ENCODE measurements around the gene P2RX2.

P2RX2 gene

DNA sequence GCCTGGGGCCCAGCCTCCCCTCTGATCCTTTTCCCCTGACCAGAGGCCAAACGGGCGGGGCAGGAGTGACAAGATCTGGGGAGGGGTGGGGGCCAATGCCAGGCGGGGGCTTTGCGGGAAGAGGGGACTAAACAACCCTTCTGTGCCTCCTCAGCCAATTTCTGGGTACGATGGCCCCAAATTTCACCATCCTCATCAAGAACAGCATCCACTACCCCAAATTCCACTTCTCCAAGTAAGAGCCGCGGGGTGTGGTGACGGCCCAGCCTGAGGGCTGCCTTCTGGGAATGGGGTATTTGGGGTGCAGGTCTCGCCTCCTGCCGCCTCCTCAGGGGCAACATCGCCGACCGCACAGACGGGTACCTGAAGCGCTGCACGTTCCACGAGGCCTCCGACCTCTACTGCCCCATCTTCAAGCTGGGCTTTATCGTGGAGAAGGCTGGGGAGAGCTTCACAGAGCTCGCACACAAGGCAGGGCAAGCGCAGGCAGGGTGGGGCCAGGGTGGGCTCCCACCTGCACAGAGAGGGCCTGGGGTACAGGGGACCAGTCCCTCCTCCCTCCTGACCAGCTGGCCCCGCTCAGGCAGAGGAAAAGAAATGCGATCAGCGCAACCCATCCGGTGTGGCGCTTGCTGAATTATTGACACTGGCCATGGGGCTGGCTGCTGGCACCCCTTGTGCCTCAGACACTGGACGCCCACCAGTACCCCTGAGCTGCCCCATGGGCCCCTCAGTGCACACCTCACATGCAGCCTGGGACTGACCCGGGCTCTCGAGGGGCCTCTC is 1.7 kb downstream of the P2RX2 start:
- DNase-seq (ENCODE audit: low read depth), result no peak

DNA sequence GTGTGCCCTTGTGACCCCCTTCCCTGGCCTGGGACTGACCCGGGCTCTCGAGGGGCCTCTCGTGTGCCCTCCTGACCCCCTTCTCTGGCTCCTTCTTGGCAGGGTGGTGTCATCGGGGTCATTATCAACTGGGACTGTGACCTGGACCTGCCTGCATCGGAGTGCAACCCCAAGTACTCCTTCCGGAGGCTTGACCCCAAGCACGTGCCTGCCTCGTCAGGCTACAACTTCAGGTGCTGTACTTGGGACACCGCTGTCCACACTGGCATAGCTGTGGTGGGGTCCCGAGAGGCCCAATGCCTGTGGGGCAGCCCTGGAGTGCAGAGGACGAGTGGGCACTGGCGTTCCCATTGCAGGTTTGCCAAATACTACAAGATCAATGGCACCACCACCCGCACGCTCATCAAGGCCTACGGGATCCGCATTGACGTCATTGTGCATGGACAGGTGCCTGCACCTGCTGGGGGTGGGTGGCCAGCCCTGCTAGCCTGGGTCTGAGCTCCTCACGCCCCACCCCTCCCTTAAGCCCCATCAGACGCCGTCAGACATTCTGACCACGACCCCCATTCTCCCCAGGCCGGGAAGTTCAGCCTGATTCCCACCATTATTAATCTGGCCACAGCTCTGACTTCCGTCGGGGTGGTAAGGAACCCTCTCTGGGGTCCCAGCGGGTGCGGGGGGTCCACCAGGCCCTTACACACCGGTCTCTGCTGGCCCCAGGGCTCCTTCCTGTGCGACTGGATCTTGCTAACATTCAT is 2.5 kb downstream of the P2RX2 start:
- DNase-seq (ENCODE audit: low read depth), result no peak

GRCh38 chr12:132621657-132622435 is 3.3 kb downstream of the P2RX2 start:
- DNase-seq (ENCODE audit: low read depth), result no peak

GRCh38 chr12:132622437-132623071 is 4.0 kb downstream of the P2RX2 start:
- no peak for DNase-seq (ENCODE audit: low read depth)

DNA sequence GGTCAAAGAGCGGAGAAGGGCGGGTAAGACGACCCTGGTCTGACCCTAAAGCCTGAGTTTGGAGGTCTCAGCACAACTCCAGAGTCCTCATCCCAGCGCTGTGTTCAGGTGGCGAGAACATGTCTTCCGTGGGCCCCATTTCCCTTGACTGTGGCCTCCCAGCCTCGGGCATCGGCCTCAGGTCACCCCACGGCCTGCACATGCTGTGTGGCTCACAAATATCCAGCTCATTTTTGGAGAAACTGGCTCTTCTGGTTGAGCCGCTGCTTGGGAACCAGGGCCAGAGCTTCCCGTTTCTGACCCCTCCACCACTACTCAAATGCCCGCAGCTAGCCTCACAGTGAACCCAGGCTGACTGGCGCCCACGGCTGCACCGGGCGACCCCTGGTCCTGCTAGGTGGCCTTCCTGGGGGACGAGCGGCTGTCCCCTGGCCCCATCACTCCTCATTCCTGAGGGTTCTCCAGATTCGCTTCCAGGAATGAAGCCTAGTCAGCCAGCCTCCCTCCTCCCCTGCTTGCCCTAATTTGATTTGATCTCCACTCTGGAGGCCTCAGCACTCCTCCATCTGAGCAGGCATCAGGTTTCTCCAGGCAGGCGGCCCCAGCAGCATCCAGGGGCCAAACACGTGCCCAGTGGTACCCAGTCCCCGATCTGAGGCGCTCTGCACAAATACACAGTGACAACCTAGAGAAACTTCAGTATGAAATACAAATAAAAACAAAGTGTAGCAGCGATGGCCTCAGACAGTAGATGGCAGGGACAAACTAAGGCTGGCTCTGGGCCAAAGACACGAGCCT is 4.7 kb downstream of the P2RX2 start:
- DNase-seq (ENCODE audit: low read depth), result no peak

GRCh38 chr12:132624186-132624855 is 5.7 kb downstream of the P2RX2 start:
- DNase-seq (ENCODE audit: low read depth), result no peak

DNA sequence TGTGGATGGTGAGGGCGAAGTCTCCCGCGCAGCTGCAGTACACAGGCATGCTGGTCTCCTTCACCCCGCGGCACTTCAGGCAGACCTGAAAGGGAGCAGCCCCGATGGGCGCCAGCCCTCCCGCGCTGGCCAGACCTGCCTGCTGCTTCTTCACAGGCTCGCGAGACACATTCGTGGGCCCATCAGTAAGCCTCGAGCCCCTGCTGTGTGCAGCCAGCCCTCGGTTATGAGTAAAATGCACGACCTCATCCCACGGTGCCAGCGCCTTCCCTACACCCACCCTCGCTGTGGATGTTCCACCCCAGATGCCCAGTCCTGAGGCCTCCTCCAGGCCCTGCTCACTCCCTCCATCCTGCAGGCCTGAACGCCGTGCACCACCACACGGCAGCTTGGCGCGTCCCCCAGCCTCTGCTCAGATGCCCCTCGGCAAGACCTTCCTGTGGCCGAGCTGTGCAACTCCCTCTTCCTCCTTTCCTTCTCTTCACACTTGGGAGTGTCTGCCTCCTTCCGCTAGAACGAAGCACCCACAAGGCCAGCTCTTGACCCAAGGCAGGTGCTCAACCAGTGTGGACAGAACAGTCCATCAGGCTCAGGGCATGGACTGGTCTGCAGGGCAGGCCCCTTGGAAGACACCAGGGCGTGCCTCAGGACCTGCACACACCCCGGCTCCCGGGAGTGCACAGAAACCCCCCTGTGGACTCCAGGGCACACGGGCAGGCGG is 6.5 kb downstream of the P2RX2 start:
- no peak for DNase-seq (ENCODE audit: low read depth)

DNA sequence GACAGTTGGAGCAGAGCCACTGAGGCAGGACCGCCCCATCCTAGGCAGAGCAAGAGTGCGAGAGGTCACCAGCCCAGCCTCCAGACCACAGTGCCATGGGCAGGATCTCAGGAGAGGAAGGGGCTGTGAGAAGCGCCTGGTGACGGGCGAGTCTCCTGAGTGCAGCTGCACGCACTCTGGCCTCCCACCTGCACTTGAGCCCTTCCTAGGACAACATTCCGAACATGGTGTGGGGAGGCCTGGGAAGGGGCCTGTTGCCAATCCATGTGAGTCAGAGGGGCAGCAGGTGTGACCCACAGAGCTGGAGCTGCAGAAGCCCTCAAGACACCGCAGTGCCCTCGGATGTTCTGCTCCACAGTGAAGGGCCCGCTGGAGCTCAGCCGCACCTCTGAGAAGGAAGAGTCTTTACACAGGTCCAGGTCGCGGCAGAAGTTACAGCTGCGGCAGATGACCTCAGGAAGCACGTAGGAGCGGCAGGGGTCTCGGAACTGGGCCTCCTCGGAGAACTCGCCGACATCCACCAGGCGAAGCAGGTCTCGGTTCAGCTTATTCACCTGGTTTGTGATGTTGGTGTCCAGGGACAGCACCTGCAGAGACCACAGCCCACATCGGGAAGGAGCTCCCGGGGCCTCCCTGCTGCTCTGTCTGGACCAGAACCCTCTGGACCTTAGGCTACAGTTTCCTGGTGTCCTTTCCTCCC is 7.3 kb downstream of the P2RX2 start:
- DNase-seq (ENCODE audit: low read depth), result no peak

DNA sequence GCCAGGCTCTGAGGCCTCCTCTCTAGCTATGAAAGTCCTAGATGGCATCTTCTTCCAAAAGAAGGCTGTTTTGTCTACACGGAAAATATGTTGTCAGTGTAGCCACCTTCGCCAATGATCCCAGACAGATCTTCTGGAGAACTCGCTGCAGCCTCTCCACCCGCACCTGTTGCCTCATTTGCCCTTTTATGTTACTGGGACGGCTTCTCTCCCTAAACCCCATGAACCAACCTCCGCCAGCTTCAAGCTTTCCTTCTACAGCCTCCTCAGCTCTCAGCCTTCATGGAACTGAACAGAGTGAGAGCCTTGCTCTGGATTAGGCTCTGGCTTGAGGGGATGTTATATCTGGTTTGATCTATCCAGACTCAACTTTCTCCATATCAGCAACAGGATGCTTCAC is 10.8 kb downstream of the P2RX2 start:
- no peak for DNase-seq (ENCODE audit: low read depth)

DNA sequence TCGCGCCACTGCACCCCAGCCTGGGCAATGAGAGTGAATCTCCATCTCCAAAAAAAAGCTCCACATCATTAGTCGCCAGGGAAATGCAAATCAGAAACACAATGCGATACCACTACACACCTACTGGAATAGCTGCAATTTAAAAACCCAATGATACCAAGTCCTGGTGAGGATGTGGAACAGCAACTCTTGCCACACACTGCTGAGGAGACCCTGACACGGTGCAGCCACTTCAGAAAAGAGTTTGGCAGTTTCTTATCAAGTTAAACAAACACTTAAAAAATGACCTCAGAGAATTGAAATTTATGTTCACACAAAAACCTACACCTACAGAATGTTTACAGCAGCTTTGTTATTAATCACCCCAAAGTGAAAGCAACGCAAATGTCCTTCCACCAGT is 12.1 kb downstream of the P2RX2 start:
- no peak for DNase-seq (ENCODE audit: low read depth)

GRCh38 chr12:132631666-132632065 is 13.1 kb downstream of the P2RX2 start:
- no peak for DNase-seq (ENCODE audit: low read depth)

DNA sequence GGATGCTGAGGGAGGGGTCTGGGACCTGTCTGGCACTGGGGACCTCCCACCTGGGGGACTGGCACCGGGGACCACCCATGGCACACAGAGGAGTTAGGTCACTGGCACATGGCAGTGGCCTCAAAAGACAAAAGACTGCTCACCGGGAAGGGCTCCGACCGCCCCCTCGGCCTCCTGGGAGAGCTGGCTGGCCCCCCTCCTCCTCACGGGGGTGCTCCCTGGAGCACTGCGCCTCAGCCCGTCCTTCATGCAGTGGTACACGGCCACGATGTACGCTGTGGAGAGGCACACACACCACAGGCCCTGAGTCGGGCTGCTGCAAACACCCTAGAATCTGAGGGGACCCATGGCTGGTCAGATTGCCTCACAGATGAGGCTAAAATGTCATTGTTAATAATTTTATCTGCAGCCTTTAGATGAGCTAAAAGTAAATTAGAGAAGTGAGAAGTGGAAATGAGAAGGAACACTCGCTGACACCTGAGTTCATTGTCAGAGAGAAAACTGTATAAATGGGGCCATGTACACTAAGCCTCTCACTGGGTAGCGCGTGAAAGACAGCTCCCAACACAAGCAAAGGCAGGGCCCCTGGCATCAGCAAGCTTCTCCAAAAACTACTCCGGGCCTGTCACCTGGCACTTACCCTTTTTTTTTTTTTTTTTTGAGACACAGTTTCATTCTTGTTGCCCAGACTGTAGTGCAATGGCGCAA is 14.1 kb downstream of the P2RX2 start:
- no peak for DNase-seq (ENCODE audit: low read depth)

GRCh38 chr12:132633398-132633797 is 14.8 kb downstream of the P2RX2 start:
- DNase-seq (ENCODE audit: low read depth), result no peak

DNA sequence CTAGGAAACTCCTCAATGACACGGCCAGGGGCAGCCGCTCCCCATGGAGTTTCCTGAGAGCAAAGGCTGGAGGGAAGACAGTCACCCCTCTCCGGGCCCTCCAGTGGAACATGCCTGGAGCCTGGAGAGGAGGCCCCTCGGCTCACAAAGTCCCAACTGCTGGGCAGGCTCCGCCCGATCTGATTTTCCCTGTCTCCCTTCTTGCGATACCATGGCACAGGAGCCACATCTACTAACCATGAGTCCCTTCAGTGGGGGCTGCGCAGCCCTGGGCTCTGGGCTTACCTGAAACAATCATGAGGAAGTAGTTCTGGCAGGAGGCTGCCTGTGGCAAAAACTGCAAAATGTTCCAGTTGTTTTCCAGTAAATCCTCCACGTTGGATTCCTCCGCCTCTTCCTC is 15.3 kb downstream of the P2RX2 start:
- DNase-seq (ENCODE audit: low read depth), result no peak

- no peak for DNase-seq (ENCODE audit: low read depth)
Observed at GRCh38 chr12:132634411-132634990, 15.9 kb downstream of the P2RX2 start.

DNA sequence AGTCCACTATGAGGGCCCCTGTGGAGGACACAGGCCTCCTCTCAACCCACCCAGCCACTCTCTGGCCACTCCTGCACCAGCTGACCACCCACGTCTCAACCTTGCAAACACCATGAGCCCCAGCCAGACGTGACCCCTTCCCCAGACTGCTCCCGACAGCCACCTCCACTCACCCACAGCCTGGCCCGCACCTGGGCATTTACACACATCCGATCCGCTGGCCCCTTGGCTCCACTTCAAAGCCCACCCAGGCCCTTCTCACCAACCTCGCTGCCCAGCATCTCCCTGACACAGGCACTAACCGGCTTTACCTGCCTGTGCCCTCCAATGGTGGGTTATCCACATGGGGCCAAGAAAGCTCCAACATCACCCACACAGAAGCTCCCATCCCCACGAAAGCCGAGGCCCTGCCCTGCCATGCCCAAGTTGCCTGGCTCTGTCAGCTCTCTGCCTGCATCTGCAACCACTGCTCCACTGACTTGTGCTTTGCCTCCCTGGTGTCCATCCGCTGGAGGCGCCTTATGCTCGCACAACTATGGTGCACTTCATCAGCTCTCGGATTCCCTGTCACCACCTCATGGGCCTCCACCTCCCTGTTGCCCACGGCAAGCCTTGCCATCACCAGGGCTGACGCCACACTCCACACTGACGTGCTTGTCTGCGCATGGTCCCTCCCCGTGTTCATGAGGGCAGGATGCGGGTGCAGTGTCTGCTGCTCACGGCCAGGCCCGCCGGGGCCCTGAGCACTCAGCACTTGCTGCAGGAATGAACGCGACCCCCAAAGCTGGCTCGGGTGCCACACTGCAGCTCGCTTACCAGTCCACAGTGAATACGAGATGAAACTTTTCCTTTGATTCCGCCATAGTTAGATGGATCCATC is 16.7 kb downstream of the P2RX2 start:
- no peak for DNase-seq (ENCODE audit: low read depth)

DNA sequence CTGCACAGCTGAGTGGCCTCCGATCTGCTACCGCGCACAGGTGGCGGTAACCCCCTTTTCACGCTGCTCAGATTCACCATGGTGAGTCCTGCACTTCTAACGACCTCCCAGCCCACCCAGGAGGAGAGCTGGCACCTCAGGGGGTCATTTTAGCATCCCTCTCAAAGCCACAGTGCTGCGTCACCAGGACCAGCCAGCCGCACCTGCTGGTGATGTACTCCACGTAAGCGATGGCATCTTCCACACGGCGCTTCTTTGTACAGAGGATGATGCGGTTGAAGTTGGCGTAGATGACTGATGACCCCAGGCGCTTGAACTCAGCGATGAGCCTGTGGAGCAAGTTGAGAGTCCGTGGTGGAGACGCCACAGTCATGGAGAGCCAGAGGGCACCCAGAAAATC is 19.2 kb downstream of the P2RX2 start:
- no peak for DNase-seq (ENCODE audit: low read depth)

Data from activated T-cell treated with anti-CD3 and anti-CD28 coated beads for 48 hours (primary cell).